HCT116 (cell line): ENCODE data around the gene ZBTB7C. TPM values are rescaled to one million over a fixed set of nuclear protein-coding genes. Genes with fewer than 3 reads are reported as not detected.

ENCODE experiments used
- ATAC-seq: fragments of 200-7000 bp; cut with Tn5 transposase; 2 replicates; pipeline ENCODE4 v1.9.1; 2020; ENCODE audit warnings: mild to moderate bottlenecking, moderate library complexity
- BruUV-seq: library from RNA; stranded (reverse); fragments of 400-500 nt; replicated peaks from 2 replicates; lab custom pipeline; 2021; lab: Mats Ljungman, UMichigan
- CTCF ChIA-PET: fragments of 300-600 bp; sonication (Branson Sonifier 250); formaldehyde crosslinking; loops from one replicate; lab custom pipeline; 2021; ENCODE audit warnings: antibody characterized with exemption; lab: Charles Lee
- POLR2A ChIA-PET: fragments of 300-600, 350-600 bp; sonication (Branson Sonifier 250); formaldehyde crosslinking; loops from one replicate; lab custom pipeline; 2021; ENCODE audit warnings: antibody characterized with exemption; lab: Charles Lee
- RAD21 ChIA-PET, 2 experiments: fragments of 300-600 bp; sonication (Branson Sonifier 250); formaldehyde crosslinking; loops; one replicate each; lab custom pipeline; 2023; ENCODE audit warnings: low total read pairs in 2 of 2; ENCODE audit not compliant: uncharacterized antibody in 2 of 2, unreplicated experiment in 2 of 2, low non-redundant PET in 1 of 2; lab: Charles Lee
- DNase-seq: peaks from one replicate; pipeline ENCODE4 v3.0.0-alpha.2; 2010; ENCODE audit warnings: low read depth, low spot score
- H2AFZ ChIP-seq: fragments of 200-600 bp; shearing (Covaris generic), sonication (generic); 2 replicates; pipeline ENCODE4 v1.6.1; 2017; ENCODE audit warnings: low read depth, mixed run types, mixed read lengths, antibody characterized with exemption, low read length; ENCODE audit not compliant: poor library complexity, severe bottlenecking
- H3K27ac ChIP-seq: 2 replicates; pipeline ENCODE4 v1.5.1; 2012; ENCODE audit warnings: low read depth, low read length
- H3K27me3 ChIP-seq: fragments of 200-600 bp; sonication (generic); 2 replicates; pipeline ENCODE4 v1.6.1; 2016; ENCODE audit warnings: mixed run types, low read length, mixed read lengths; ENCODE audit not compliant: insufficient read depth
- H3K36me3 ChIP-seq, 2 experiments: fragments of 200-500 bp in 1 of 2; fragments of 200-600 bp in 1 of 2; sonication (Bioruptor generic) in 1 of 2; sonication (generic) in 1 of 2; 2 replicates each; pipeline versions ENCODE4 v1.5.1 to v1.6.1; 2014 to 2016; ENCODE audit warnings: low read length in 2 of 2, inconsistent platforms in 1 of 2, mixed read lengths in 1 of 2, mixed run types in 1 of 2; ENCODE audit not compliant: insufficient read depth in 2 of 2, control insufficient read depth in 1 of 2
- H3K4me1 ChIP-seq, 2 experiments: fragments of 200-600 bp in 1 of 2; sonication (generic) in 1 of 2; 2 replicates each; pipeline versions ENCODE4 v1.5.1 to v1.6.1; 2012 to 2017; ENCODE audit warnings: low read length in 2 of 2, inconsistent platforms in 1 of 2, mild to moderate bottlenecking in 1 of 2, mixed read lengths in 1 of 2, mixed run types in 1 of 2, moderate library complexity in 1 of 2; ENCODE audit not compliant: insufficient read depth in 2 of 2, control insufficient read depth in 1 of 2
- H3K4me2 ChIP-seq: fragments of 200-600 bp; sonication (generic); 2 replicates; pipeline ENCODE4 v1.6.1; 2017; ENCODE audit warnings: mixed run types, low read length, mixed read lengths
- H3K4me3 ChIP-seq, 2 experiments: fragments of 200-600 bp in 1 of 2; sonication (generic) in 1 of 2; replicated peaks in 1 of 2; 2 replicates each; pipeline ENCODE4 v1.5.1; 2011 to 2016; ENCODE audit warnings: low read length in 2 of 2, control low read depth in 1 of 2, low read depth in 1 of 2, mild to moderate bottlenecking in 1 of 2, mixed read lengths in 1 of 2, mixed run types in 1 of 2
- H3K79me2 ChIP-seq: fragments of 200-600 bp; sonication (generic); 2 replicates; pipeline ENCODE4 v1.6.1; 2017; ENCODE audit warnings: mild to moderate bottlenecking, mixed run types, low read length, moderate library complexity, mixed read lengths; ENCODE audit not compliant: insufficient read depth
- H3K9ac ChIP-seq: fragments of 200-600 bp; sonication (generic); 2 replicates; pipeline ENCODE4 v1.6.1; 2016; ENCODE audit warnings: low read length, mixed read lengths
- H3K9me2 ChIP-seq: fragments of 200-600 bp; sonication (generic), shearing (Covaris generic); 2 replicates; pipeline ENCODE4 v1.6.1; 2017; ENCODE audit warnings: mixed run types, mild to moderate bottlenecking, moderate library complexity; ENCODE audit not compliant: insufficient read depth
- H3K9me3 ChIP-seq, 2 experiments: fragments of 200-500 bp in 1 of 2; fragments of 200-600 bp in 1 of 2; sonication (Bioruptor generic) in 1 of 2; sonication (generic) in 1 of 2; 2 replicates each; pipeline ENCODE4 v1.6.1; 2014 to 2017; ENCODE audit warnings: low read length in 2 of 2, mixed read lengths in 2 of 2, inconsistent platforms in 1 of 2, low read depth in 1 of 2, mild to moderate bottlenecking in 1 of 2, mixed run types in 1 of 2, moderate library complexity in 1 of 2; ENCODE audit not compliant: control insufficient read depth in 1 of 2, insufficient read depth in 1 of 2
- H4K20me1 ChIP-seq: fragments of 200-600 bp; sonication (generic), shearing (Covaris generic); 2 replicates; pipeline ENCODE4 v1.6.1; 2017; ENCODE audit warnings: mixed run types, mild to moderate bottlenecking, moderate library complexity; ENCODE audit not compliant: insufficient read depth
- ATF3 ChIP-seq: IDR thresholded peaks from 2 replicates; pipeline ENCODE4 v1.6.1; 2012
- CBX3 ChIP-seq: IDR thresholded peaks from 2 replicates; pipeline ENCODE4 v1.6.1; 2012; ENCODE audit warnings: low read depth
- CEBPB ChIP-seq: IDR thresholded peaks from 2 replicates; pipeline ENCODE4 v1.6.1; 2012; ENCODE audit warnings: low read depth
- EGR1 ChIP-seq: IDR thresholded peaks from 2 replicates; pipeline ENCODE4 v1.6.1; 2012; ENCODE audit warnings: low read depth
- ELF1 ChIP-seq: IDR thresholded peaks from 2 replicates; pipeline ENCODE4 v1.6.1; 2012; ENCODE audit warnings: low read depth, borderline replicate concordance
- EZH2phosphoT487 ChIP-seq: fragments of 200-600 bp; IDR thresholded peaks from 2 replicates; pipeline ENCODE4 v1.6.1; 2018; ENCODE audit warnings: antibody characterized with exemption, borderline replicate concordance
- FOSL1 ChIP-seq: IDR thresholded peaks from 2 replicates; pipeline ENCODE4 v1.6.1; 2012; ENCODE audit warnings: low read depth
- RAD21 ChIP-seq: IDR thresholded peaks from 2 replicates; pipeline ENCODE4 v1.6.1; 2012; ENCODE audit warnings: low read depth, mild to moderate bottlenecking
- SP1 ChIP-seq: IDR thresholded peaks from 2 replicates; pipeline ENCODE4 v1.6.1; 2012; ENCODE audit warnings: low read depth
- TCF7L2 ChIP-seq: IDR thresholded peaks from 2 replicates; pipeline ENCODE4 v1.7.0; 2011; ENCODE audit warnings: borderline replicate concordance, inconsistent platforms; ENCODE audit not compliant: insufficient read depth, insufficient read length; ENCODE audit errors: extremely low read depth
- YY1 ChIP-seq: IDR thresholded peaks from 2 replicates; pipeline ENCODE4 v1.6.1; 2011; ENCODE audit warnings: low read length, low read depth, moderate library complexity, mild to moderate bottlenecking; ENCODE audit not compliant: insufficient replicate concordance; ENCODE audit errors: extremely low read depth
- ZBTB33 ChIP-seq: IDR thresholded peaks from 2 replicates; pipeline ENCODE4 v1.6.1; 2011; ENCODE audit warnings: mild to moderate bottlenecking, low read length, moderate library complexity; ENCODE audit not compliant: insufficient replicate concordance; ENCODE audit errors: extremely low read depth
- ZFX ChIP-seq: fragments of 450-650 bp; IDR thresholded peaks from 2 replicates; pipeline ENCODE4 v1.6.1; 2017
- ZNF274 ChIP-seq: fragments of 200-500 bp; sonication (Bioruptor generic); IDR thresholded peaks from 2 replicates; pipeline ENCODE4 v1.6.1; 2014; ENCODE audit warnings: mild to moderate bottlenecking, low read depth, low read length, inconsistent platforms
- intact Hi-C: fragments of 100-400 bp; cut with micrococcal nuclease; formaldehyde crosslinking; loops from 2 replicates; pipeline ENCODE4 v1.10.0; 2022
- total RNA-seq: library from RNA; stranded (reverse); gene quantifications from one replicate; pipeline ENCODE4 v1.2.1, GENCODE V29; 2021; ENCODE audit not compliant: unreplicated experiment
- TF ChIP-seq, protein P1 (sequence below), 3 experiments: fragments of 200-600 bp in 1 of 3; sonication (generic) in 1 of 3; IDR thresholded peaks in 2 of 3; conservative IDR thresholded peaks in 1 of 3; 2 replicates each; pipeline ENCODE4 v1.5.1; 2012 to 2017; ENCODE audit warnings: low read depth in 2 of 3, low read length in 2 of 3, antibody characterized with exemption in 1 of 3, borderline replicate concordance in 1 of 3, control low read depth in 1 of 3, mild to moderate bottlenecking in 1 of 3, mixed read lengths in 1 of 3, mixed run types in 1 of 3, moderate library complexity in 1 of 3; ENCODE audit not compliant: insufficient read depth in 1 of 3

The ZBTB7C gene
- total RNA-seq, 1 experiment from 2014 or later: 0.37 TPM

- no peak for DNase-seq
- intact Hi-C loops: no loop called here
Measured at GRCh38 chr18:48208432-48209140, 200.6 kb downstream of the ZBTB7C start.

More at GRCh38 chr18:48208432-48209140, 200.6 kb downstream of the ZBTB7C start:
- ChIA-PET RAD21 (no interaction called here), POLR2A (no interaction called here), CTCF (no interaction called here)
- Histone ChIP-seq H3K79me2 (no peaks in the 10 kb centered on the region), H3K4me1 (peaks cover 0 to 5% of the 10 kb centered on the region in 2 experiments; a peak in 1 of 4 replicates), H3K9ac (no peak overlapping the region), H3K27ac (no peak overlapping the region), H3K9me2 (no peaks in the 10 kb centered on the region), H3K4me3 (no peak overlapping the region), H3K36me3 (no peaks in the 10 kb centered on the region), H3K4me2 (no peak overlapping the region), H2AFZ (no peak overlapping the region), H3K27me3 (peaks cover 13% of the 10 kb centered on the region; the same call in 1 of the 2 replicates), H4K20me1 (no peaks in the 10 kb centered on the region), H3K9me3 (no peaks in the 10 kb centered on the region)
- TF ChIP-seq CEBPB: no peak
- no peak for TF ChIP-seq ELF1
- TF ChIP-seq ZBTB33: no peak
- no peak for TF ChIP-seq YY1
- TF ChIP-seq EZH2phosphoT487: no peak
- TF ChIP-seq FOSL1: no peak
- no peak for TF ChIP-seq SP1
- TF ChIP-seq ATF3: no peak
- no peak for TF ChIP-seq ZFX
- TF ChIP-seq RAD21: no peak
- TF ChIP-seq, protein P1, sequence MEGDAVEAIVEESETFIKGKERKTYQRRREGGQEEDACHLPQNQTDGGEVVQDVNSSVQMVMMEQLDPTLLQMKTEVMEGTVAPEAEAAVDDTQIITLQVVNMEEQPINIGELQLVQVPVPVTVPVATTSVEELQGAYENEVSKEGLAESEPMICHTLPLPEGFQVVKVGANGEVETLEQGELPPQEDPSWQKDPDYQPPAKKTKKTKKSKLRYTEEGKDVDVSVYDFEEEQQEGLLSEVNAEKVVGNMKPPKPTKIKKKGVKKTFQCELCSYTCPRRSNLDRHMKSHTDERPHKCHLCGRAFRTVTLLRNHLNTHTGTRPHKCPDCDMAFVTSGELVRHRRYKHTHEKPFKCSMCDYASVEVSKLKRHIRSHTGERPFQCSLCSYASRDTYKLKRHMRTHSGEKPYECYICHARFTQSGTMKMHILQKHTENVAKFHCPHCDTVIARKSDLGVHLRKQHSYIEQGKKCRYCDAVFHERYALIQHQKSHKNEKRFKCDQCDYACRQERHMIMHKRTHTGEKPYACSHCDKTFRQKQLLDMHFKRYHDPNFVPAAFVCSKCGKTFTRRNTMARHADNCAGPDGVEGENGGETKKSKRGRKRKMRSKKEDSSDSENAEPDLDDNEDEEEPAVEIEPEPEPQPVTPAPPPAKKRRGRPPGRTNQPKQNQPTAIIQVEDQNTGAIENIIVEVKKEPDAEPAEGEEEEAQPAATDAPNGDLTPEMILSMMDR (IDR thresholded peaks at IDR 0.05 in 2 of 3, conservative IDR thresholded peaks at IDR 0.05 in 1 of 3; ENCODE audit: borderline replicate concordance in 1 of 3, insufficient read depth in 1 of 3, low read depth in 2 of 3, low read length in 2 of 3): no peak
- TF ChIP-seq CBX3: no peak
- TF ChIP-seq TCF7L2: no peak
- TF ChIP-seq ZNF274: no peak
- no peak for TF ChIP-seq EGR1
- no TSS peak for BruUV-seq
- no peak for ATAC-seq
